HG03460 (cell line): Measurements from ENCODE around the gene ABCA6.

ENCODE experiments used
- ATAC-seq: cut with Tn5 transposase; IDR thresholded peaks from one replicate; pipeline ENCODE4 v1.9.1; 2021; ENCODE audit not compliant: unreplicated experiment

Gene ABCA6

GRCh38 chr17:69143683-69144231 is 2.1 kb upstream of the ABCA6 start:
- ATAC-seq: no peak

GRCh38 chr17:69143151-69143550 is 1.5 kb upstream of the ABCA6 start:
- no peak for ATAC-seq

GRCh38 chr17:69142175-69142802 is 594 bp upstream of the ABCA6 start:
- ATAC-seq: no peak

- no peak for ATAC-seq
Observed at GRCh38 chr17:69134112-69134511, 7.6 kb downstream of the ABCA6 start.

DNA sequence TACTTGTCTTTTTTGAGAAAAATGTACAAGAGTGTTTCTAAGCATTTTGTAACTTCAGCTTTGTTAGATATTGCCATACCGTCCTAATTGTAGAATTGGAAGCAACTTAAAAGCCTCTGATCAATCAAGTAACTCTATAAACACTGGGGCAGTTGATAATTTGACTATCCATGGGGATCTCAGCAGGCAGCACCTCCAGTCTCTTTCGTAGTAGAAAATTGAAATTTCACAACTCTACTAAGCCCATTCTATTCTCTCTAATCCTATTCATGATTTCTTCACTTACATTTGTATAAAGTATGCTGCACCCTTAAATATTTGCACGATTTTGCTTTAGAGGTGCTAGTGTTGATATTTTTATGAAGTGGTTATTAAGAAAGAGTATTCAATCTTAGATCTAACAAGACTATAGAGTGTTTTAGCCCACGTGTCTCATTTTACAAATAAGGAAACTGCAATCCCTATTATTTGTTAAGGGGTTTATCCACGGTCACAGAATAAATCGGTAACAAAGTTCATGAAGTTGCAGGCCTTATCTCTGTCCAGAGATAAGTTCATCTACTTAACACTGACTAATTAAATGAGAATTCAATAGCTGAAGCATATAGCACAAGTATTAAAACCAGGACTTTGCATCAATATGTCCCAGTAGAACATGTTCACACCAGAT is 10.9 kb downstream of the ABCA6 start:
- ATAC-seq: no peak

GRCh38 chr17:69123626-69124025 is 18.1 kb downstream of the ABCA6 start:
- no peak for ATAC-seq

GRCh38 chr17:69122065-69122464 is 19.6 kb downstream of the ABCA6 start:
- ATAC-seq: no peak

DNA sequence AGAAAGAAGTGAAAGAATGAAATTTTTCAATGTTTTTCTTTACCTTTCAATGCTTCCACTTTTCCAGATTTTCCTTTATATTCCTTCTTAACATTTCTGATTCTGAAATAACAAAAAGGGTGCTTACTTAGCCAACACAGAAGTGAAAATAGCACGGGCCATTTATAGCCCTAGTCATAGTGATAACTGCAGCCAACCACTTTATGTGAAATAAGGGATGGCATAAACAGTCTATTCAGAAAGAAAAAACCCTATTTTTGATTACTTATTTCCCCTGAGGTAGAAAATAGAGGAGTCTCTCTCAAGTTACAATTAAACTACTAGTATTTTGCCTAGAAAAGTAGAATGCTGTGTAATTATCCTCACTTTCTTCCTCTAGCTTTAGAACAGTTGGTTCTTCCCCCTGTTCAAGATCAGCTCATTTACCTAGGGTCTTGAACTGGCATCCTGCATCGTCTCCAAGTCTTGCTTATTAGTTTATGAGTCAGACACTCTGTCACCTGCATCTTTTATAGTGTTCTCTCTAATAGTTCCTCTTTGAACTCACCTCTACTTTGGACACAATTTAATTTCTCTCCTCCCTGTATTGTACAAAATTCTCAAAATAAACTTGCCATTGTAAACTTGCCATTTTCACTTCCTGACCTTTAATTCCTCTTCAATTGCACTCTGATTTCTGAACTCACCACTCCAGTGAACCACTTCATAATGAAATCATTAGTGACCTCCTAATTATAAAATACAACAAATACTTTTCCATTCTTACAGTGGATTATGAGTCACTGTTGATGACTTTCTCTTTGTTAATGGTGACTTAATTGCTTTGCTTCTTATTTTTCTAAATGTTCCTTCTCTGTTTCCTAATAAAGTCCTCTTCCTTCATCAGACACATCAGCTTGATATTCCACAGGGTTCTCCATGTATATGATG is 23.6 kb downstream of the ABCA6 start:
- peak; percentile 43 for ATAC-seq

GRCh38 chr17:69111794-69112193 is 29.9 kb downstream of the ABCA6 start:
- ATAC-seq: no peak

DNA sequence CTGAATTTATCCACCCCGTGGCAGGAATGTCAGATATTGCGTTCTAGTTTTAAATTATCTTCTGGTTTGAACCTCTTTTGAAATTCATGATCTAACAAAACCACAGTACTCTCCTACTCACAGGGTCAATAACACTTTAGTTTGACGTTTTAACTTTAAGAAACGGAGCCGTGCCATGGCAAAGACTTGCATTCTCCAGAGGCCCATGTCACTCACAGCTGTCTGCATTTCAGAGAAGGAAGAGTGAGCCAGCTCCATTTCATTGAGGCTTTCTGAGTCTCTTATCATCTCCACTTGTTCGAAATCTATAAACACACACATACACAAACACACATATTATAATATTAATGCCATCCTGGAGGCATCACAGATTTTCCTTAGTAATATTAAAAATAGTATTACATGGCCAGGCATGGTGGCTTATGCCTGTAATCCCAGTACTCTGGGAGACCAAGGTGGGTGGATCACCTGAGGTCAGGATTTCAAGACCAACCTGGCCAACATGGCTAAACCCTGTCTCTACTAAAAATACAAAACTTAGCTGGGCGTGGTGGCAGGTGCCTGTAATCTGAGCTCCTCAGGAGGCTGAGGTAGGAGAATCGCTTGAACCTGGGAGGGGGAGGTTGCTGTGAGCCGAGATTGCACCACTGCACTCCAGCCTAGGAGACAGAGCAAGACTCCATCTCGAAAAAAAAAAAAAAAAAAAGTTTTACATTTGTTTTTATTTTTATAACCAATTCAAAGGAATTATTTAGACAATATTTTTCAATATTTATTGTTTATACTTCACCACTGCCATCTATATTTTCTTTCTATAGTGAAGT is 35.6 kb downstream of the ABCA6 start:
- no peak for ATAC-seq

DNA sequence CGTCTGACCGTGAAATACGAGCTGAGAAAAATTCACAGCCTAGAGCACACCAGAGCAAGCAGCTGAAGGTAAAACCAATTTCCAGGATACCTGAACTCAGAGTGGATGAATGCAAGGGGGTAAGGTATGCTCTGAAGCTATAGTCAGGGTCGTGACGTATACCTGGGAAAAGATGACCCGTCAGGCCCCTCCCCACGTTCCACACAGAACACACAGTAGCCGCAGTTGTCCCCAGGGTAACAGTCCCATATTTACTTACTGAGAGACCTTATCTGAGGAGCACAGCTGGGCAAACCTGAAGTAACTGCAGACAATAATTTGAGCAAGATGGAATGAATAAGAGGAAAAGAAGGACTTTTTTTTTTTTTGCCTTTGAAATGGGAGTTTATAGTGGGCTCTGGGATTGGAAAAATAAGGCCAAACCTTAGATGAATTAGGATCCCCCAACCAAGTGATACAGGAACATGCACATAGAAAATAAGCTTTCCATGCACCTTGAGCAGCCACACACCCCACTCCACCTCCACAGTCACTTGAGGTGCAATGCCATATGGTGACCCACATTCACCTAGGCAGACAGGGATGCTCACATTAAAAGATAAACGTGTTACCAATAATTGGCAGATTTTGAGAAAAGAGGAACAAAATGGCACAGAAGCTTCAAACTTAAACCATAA is 38.0 kb downstream of the ABCA6 start:
- no peak for ATAC-seq

DNA sequence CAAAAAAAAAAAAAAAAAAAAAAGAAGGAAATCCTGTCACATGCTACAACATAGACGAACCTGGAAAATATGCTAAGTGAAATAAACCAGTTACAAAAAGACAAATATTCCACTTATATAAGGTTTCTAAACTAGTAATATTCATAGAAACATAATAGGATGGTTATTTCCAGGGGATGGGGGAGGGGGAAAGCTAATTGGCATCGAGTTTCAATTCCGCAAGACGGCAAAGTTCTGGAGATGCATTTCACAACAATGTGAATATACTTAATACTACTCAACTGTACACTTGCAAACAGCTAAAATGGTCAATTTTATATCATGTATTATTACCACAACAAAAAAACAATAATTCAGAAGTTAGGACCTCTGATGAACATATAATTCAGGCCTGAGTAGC is 43.1 kb downstream of the ABCA6 start:
- no peak for ATAC-seq

GRCh38 chr17:69096541-69096940 is 45.2 kb downstream of the ABCA6 start:
- no peak for ATAC-seq

DNA sequence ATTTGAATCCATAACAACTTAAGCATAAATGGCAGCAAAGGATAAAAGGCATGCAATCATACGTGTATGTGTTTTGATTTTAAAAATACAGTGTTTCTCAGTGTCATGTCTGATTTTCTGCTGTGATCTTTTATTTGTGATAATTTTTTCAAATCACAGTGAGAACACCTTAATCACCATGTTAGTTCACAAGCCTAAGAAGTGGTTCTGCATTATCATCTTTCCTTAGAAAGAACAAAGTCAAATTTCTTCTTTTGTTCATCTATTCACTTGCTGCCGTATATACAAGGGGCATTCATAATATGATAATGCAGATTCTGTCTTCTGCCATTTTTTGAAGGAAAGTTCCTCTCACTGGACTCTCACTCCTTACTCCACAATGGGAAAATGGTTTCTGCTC is 47.7 kb downstream of the ABCA6 start:
- no peak for ATAC-seq

DNA sequence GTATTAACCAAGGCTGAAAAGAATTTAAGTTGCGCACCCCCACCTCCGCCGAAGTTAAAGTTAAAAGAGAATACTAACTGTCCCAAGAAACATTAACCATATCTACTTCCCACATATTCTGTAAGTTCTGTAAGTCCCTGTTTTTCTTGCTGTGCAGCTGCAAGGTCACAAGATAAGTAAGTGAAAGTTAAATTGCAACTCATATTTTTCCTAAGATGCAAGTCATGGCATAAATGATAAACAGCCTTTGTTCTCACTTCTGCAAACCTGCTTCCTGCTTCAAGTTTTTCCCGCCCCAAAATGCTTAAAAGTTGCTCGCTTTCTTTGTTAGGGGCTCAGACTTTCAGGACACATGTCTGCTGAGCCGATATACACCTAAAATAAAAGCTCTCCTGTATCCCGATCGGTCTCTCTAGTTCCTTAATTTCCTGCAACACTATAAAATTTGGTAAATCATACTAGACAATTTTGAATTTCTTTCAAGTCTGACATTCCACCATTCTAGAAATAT is 48.4 kb downstream of the ABCA6 start:
- no peak for ATAC-seq

DNA sequence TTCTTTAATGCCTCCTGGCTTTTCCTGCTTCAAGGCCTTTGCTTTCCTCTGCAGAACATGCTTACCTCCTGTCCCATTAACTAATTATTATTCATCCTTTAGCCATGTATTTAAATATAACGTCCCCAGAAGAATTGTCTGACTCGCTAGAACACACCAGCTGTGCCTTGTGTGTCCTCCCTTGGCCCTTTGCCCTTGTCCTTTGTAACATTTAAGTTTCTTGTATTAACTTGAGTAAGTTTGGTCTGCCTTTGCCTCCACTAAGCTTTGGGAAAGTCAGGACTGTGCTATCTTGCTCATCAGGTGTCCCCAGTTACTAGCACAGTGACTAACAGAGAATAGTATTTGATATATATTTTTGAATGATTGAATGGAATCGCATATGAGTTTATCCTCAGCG is 51.3 kb downstream of the ABCA6 start:
- ATAC-seq: no peak

GRCh38 chr17:69088643-69089200 is 53.0 kb downstream of the ABCA6 start:
- no peak for ATAC-seq

DNA sequence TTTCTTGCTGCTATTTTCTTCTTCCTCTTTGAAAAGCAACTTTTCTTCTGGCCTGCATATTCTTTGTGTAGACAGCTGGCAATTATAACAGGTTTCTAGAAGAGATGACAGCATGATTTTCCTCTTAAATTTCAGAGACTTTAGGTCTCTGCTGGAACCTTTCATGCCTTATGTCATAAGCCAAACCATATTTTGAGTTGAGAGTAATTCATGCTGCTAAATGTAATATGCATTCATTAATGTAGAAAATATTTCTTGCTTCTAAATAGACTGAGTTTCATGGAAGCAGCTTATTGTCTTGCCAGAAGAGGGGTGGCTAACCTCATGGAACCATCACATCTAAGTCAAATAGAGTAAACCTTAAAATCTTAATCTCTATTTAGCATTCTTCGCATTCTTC is 55.1 kb downstream of the ABCA6 start:
- ATAC-seq: no peak

- ATAC-seq: no peak
Observed at GRCh38 chr17:69084911-69085310, 56.8 kb downstream of the ABCA6 start.

- no peak for ATAC-seq
Observed at GRCh38 chr17:69082696-69083095, 59.0 kb downstream of the ABCA6 start.
